Suppressor macrophage treated with lipopolysaccharide for 1 hour (primary cell): ENCODE data around the gene KRTAP10-10.
"Not testable (repeated sequence)": the region's sequence is repeated elsewhere in the genome, so short reads cannot be mapped to it uniquely, and the experiment has no call there.

Experiments used
- DNase-seq, 3 donors: peaks; one replicate each; pipeline ENCODE4 v3.0.0-alpha.2; 2020 to 2022

KRTAP10-10 gene

GRCh38 chr21:44603109-44603875 is 33.9 kb upstream of the KRTAP10-10 start:
- no peak for DNase-seq

GRCh38 chr21:44603911-44604310 is 33.2 kb upstream of the KRTAP10-10 start:
- no peak for DNase-seq

GRCh38 chr21:44606495-44606894 is 30.7 kb upstream of the KRTAP10-10 start:
- DNase-seq = no peak

- no peak for DNase-seq
Measured at GRCh38 chr21:44609193-44609592, 28.0 kb upstream of the KRTAP10-10 start.

GRCh38 chr21:44610157-44610843 is 26.9 kb upstream of the KRTAP10-10 start:
- not testable (repeated sequence) for DNase-seq

GRCh38 chr21:44611551-44611950 is 25.6 kb upstream of the KRTAP10-10 start:
- DNase-seq = no peak

- no peak for DNase-seq
Measured at GRCh38 chr21:44612029-44612486, 25.1 kb upstream of the KRTAP10-10 start, which contains the start of gene KRTAP10-8. TSS of gene KRTAP10-8 (plus strand) at chr21:44612079. CDS start at chr21:44612101, 22 bp downstream.

- no peak for DNase-seq
Measured at GRCh38 chr21:44612669-44613229, 24.4 kb upstream of the KRTAP10-10 start.

- no peak for DNase-seq
Measured at GRCh38 chr21:44613386-44614155, 23.6 kb upstream of the KRTAP10-10 start.

GRCh38 chr21:44614161-44614631 is 23.0 kb upstream of the KRTAP10-10 start:
- no peak for DNase-seq

GRCh38 chr21:44614961-44615391 is 22.2 kb upstream of the KRTAP10-10 start:
- DNase-seq = no peak

GRCh38 chr21:44615466-44615865 is 21.7 kb upstream of the KRTAP10-10 start:
- DNase-seq = no peak

GRCh38 chr21:44615911-44616590 is 21.1 kb upstream of the KRTAP10-10 start:
- DNase-seq = no peak

GRCh38 chr21:44616591-44616926 is 20.6 kb upstream of the KRTAP10-10 start:
- no peak for DNase-seq

- DNase-seq = no peak
Measured at GRCh38 chr21:44617071-44617501, 20.1 kb upstream of the KRTAP10-10 start.

GRCh38 chr21:44618504-44618903 is 18.7 kb upstream of the KRTAP10-10 start:
- peak in 2 of 3 donors; percentile 24 to 49 for DNase-seq

- no peak for DNase-seq
Measured at GRCh38 chr21:44618909-44619308, 18.2 kb upstream of the KRTAP10-10 start.

- DNase-seq = no peak
Measured at GRCh38 chr21:44619886-44620285, 17.3 kb upstream of the KRTAP10-10 start.

- no peak for DNase-seq
Measured at GRCh38 chr21:44623575-44623974, 13.6 kb upstream of the KRTAP10-10 start.

GRCh38 chr21:44625756-44626155 is 11.4 kb upstream of the KRTAP10-10 start:
- DNase-seq = no peak

GRCh38 chr21:44626262-44626661 is 10.9 kb upstream of the KRTAP10-10 start:
- DNase-seq = no peak

GRCh38 chr21:44626673-44627143 is 10.4 kb upstream of the KRTAP10-10 start, which contains the start of gene KRTAP10-9:
TSS of gene KRTAP10-9 (plus strand) at chr21:44627093. CDS start at chr21:44627172, 79 bp downstream.
- no peak for DNase-seq
